ENCODE results near the gene ACTN2. TPM values are rescaled to one million over a fixed set of nuclear protein-coding genes. Genes with fewer than 3 reads are reported as not detected.

ACTN2 gene
- total RNA-seq, 4 donors from 2014 or later = 8.3 TPM; not detected in 3

GRCh38 chr1:236808005-236808404 is 121.7 kb downstream of the ACTN2 start:
- H3K27ac ChIP-seq = peak overlapping the region in 3 of 4 donors; percentile 5 to 68 (median 7)
- H3K4me3 ChIP-seq = no peak overlapping the region
- peaks cover 0 to 30% (median 0%) of the 10 kb centered on the region in 3 donors for H3K36me3 ChIP-seq
- TF ChIP-seq POLR2A (IDR thresholded peaks at IDR 0.05) = no peak
- TF ChIP-seq CTCF (IDR thresholded peaks at IDR 0.05) = no peak
- no peak for DNase-seq
- peaks cover 0 to 28% (median 0%) of the 10 kb centered on the region in 4 donors for H3K4me1 ChIP-seq
- H3K27me3 ChIP-seq = no peaks in the 10 kb centered on the region
- no peaks in the 10 kb centered on the region for H3K9me3 ChIP-seq

- Histone ChIP-seq H3K36me3 (peaks cover 0 to 36% (median 0%) of the 10 kb centered on the region in 3 donors), H3K4me3 (no peak overlapping the region), H3K9me3 (no peaks in the 10 kb centered on the region), H3K27ac (peak overlapping the region in 3 of 4 donors; percentile 5 to 68 (median 7)), H3K4me1 (peaks cover 0 to 28% (median 0%) of the 10 kb centered on the region in 4 donors), H3K27me3 (no peaks in the 10 kb centered on the region)
- TF ChIP-seq POLR2A (IDR thresholded peaks at IDR 0.05) (no peak), CTCF (IDR thresholded peaks at IDR 0.05) (no peak)
- DNase-seq = peak in 1 of 3 donors; percentile 58
Observed at GRCh38 chr1:236808564-236809130, 122.3 kb downstream of the ACTN2 start.

- Histone ChIP-seq H3K27me3 (no peaks in the 10 kb centered on the region), H3K4me1 (peaks cover 0 to 28% (median 0%) of the 10 kb centered on the region in 4 donors), H3K36me3 (peaks cover 0 to 41% (median 0%) of the 10 kb centered on the region in 3 donors), H3K4me3 (no peak overlapping the region), H3K27ac (peak overlapping the region in 2 of 4 donors; percentile 7 to 58), H3K9me3 (no peaks in the 10 kb centered on the region)
- DNase-seq = no peak
- no peak for TF ChIP-seq POLR2A (IDR thresholded peaks at IDR 0.05)
Observed at GRCh38 chr1:236809148-236809547, 122.8 kb downstream of the ACTN2 start.

- Histone ChIP-seq H3K4me1 (peaks cover 0 to 28% (median 0%) of the 10 kb centered on the region in 4 donors), H3K36me3 (peaks cover 0 to 50% (median 0%) of the 10 kb centered on the region in 3 donors)
- TF ChIP-seq POLR2A (IDR thresholded peaks at IDR 0.05) = no peak
- no peak for TF ChIP-seq CTCF (IDR thresholded peaks at IDR 0.05)
Observed at GRCh38 chr1:236810018-236810417, 123.7 kb downstream of the ACTN2 start.

GRCh38 chr1:236812334-236813030 is 126.2 kb downstream of the ACTN2 start:
- Histone ChIP-seq H3K36me3 (peaks cover 0 to 73% (median 0%) of the 10 kb centered on the region in 3 donors), H3K4me1 (peaks cover 0 to 22% (median 0%) of the 10 kb centered on the region in 4 donors), H3K27ac (no peak overlapping the region), H3K4me3 (no peak overlapping the region), H3K9me3 (no peaks in the 10 kb centered on the region), H3K27me3 (no peaks in the 10 kb centered on the region)
- TF ChIP-seq POLR2A (IDR thresholded peaks at IDR 0.05) (no peak), CTCF (IDR thresholded peaks at IDR 0.05) (no peak)
- DNase-seq = no peak

More at GRCh38 chr1:236810018-236810417, 123.7 kb downstream of the ACTN2 start:
- peak overlapping the region in 1 of 4 donors; percentile 58 for H3K27ac ChIP-seq
- no peaks in the 10 kb centered on the region for H3K27me3 ChIP-seq
- no peak for DNase-seq
- no peak overlapping the region for H3K4me3 ChIP-seq
- no peaks in the 10 kb centered on the region for H3K9me3 ChIP-seq

Other genes starting within 250 kb of the ACTN2 start
- gene LGALS8, start 162.5 kb upstream of the ACTN2 start, total RNA-seq = 10 to 100 TPM; 59.2 to 98.2 (median 78.7) TPM
- 10 to 100 TPM; 12.8 to 21.5 (median 18.1) TPM for gene HEATR1, start 82.0 kb upstream of the ACTN2 start, total RNA-seq
- gene MTR, start 108.8 kb downstream of the ACTN2 start, total RNA-seq = 10 to 100 TPM in 3 of 4 donors, 1 to 10 TPM in 1; 9.6 to 33.0 (median 24.8) TPM